GM19452 (cell line): ENCODE results near the gene CNGA3.

Experiments
- ATAC-seq: cut with Tn5 transposase; IDR thresholded peaks from one replicate; pipeline ENCODE4 v1.9.1; 2021; ENCODE audit not compliant: unreplicated experiment

Gene CNGA3

DNA sequence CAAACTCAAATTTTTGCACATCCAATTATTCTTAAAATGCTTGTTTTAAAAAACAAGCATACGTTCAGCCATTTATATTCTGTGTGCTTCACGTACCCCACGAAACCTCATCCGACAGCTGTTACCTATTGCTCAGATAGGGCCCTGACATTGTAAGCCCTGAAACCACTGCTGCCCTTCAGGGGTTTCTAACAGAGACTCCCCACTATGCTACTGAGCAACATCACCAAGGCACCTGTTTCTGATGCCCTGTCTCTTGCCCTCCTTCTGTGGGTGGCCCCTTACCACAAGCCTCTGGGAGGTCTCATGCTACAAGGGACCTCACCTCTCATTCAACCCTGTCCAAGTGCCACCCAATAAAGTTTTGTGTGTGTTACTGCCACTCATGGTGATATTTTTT is 18.5 kb upstream of the CNGA3 start:
- no peak for ATAC-seq

DNA sequence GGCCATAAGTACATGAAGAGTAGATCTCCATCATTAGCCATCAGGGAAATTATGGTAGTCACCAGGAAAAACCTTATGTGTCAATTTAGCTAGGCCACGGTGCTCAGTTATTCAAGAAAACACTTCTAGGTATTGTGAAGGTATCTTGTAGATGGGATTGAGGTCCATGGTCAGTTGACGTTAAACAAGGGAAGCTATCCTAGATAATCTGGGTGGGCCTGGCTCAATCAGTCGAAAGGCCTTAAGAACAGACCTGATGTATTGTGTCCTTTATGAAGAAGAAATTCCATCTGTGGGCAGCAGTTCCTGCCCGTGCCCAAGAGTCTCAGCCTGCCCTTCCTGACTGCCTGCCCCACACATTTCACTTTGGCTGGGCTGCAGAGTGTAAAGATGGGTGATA is 16.7 kb upstream of the CNGA3 start:
- no peak for ATAC-seq

DNA sequence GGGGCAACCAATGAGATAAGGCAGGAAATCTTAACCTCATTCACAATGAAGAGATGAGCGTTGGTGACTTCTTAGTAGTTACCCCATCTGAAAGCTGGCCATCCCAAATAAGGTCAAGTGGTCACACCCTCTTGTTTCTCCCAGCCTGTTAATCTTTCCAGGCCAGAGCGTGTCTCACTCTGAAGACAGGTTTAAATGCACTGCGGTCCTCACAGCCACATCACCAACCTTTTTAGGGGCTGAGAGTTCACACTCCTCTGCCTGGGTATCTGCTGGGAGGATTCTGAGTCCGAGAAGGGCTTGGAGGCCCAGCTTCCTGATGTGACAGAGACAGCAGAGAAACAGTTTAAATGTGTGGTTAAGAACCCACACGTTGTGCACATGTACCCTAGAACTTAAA is 13.3 kb upstream of the CNGA3 start:
- no peak for ATAC-seq

DNA sequence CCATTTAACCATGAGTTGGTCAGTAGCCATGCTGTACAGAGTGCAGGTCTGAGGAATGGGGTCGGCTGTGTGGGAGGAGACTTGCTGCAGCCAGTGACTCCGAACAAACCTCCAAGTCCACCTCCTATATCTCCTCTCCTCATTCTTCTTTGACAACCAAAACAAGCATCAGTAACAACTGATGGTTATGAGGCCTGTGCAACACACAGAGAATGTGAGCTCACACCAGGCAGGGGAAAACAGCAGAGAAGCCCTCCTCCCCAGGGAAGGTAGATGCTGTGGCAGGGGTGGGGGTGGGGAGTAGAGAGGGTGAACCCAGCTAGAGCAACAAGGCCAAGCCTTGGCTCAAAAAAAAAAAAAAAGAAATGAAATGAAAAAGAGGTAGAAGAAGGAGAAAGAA is 12.3 kb upstream of the CNGA3 start:
- no peak for ATAC-seq

DNA sequence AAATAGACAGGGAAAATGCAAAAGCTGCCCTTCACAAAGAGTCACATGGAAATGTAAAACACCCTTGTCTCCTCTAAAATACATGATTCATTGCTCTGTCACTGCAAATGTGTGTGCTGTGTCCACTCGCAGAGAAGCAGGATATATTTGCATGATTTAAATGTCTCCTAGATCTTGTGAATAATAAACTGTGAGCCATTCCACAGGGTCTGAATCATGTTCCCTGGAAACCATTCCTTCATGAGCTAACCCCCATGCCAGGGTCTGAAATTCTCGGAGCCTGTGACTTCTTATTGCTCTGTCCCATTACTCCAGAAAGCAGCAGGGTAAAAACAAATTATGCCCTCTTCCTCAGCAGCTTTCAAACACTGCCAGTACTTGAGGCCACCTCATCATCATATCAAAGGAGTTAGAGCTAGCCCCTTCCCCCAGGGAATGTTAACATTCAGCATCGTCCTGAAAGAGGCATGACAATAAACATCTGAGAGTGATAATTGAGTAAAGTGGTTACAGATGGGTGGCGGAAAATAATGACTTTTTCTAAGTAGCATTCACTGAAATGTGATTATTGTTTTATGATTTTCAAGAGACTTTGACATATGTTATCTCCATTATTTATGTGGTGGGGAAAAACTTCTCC is 11.7 kb upstream of the CNGA3 start:
- ATAC-seq: no peak

DNA sequence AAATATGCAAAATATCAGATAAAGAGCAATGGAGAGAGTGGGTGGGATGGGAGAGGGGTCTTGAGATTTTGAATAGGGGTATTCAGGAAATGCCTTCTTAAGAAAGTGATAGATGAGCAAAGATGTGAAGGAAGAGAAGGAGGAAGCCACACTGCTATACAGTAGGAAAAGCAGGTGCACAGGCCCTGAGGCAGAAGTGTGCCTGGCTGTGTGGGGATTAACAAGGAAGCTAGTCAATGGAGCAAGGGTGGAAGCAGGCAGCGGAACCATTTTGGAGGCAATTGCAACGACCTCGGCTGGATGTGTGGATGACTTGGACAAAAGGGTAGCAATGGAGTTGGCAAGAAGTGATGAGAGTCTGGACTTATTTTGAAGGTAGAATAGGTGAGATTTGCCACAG is 11.0 kb upstream of the CNGA3 start:
- ATAC-seq: no peak

DNA sequence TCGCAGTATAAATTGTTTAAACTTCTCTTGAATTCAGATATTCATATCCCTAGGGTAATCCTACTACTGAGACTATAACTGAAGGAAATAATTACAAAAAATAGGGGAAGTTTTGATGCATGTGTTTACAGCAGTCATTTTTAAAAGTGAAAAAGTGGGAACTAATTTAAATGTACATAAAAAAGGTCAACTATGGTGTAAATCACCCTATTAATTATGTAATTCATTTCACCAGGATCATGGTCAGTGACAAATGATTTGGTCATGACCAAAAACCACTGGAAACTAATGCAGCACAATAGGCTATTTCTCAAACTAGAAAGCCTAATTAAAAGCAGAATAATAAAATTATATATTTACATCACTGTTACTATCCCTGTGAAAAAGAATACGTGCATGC is 5.0 kb upstream of the CNGA3 start:
- no peak for ATAC-seq

DNA sequence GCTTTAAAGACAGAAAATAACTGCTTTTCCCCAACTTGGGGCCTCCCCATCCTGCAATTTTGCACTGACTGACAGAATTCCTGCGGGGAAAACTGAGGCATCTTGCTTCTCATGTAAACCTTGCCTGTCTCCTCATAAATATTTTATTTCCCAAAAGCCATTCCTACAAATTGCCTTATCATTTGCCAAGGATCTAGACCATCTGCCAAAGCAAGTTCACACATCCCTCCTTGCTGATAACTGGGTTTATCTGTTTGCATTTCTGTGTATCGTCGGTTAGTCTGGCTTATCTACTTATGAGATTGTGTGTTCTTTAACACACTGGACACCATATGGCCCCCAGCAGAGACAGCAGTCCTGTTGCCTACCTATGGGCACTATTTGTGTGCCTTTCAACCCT is 3.0 kb upstream of the CNGA3 start:
- no peak for ATAC-seq

DNA sequence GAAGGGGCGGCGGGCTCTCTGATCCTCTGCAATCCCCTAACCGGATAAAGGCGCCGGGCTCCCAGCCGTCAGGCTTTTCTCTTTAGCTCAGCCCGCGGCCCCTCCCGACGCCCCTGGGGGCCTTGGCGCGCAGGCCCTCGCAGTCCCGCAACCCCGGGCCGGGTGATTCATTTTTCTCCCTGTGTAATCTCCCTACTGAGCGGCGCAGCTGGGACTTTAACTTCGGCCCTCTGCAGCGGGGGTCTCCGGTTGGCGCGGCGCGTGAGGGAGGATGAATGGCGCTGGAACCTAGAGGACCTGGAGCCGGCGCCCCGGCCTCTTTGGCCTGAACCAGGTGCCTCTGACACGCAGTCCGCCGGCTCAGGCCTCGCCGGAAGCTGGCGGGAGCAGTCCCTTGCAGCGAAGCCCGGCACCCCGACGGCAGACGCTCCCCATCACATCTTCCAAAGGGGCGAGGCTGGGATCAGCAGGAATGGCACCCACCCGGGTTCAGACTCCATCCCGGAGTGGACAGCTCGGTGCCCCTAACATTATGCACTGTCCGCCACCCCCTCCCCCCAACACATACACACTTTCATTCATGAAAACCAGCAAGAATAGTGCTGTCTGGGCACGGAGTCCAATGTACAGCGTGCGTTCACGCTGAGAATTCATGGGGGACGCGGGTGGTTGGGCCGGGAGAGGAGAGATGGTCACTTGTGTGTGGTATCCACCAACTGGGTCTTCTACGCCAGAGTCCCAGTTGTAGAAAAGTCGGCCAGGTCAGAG is 1.2 kb downstream of the CNGA3 start:
- ATAC-seq: no peak

DNA sequence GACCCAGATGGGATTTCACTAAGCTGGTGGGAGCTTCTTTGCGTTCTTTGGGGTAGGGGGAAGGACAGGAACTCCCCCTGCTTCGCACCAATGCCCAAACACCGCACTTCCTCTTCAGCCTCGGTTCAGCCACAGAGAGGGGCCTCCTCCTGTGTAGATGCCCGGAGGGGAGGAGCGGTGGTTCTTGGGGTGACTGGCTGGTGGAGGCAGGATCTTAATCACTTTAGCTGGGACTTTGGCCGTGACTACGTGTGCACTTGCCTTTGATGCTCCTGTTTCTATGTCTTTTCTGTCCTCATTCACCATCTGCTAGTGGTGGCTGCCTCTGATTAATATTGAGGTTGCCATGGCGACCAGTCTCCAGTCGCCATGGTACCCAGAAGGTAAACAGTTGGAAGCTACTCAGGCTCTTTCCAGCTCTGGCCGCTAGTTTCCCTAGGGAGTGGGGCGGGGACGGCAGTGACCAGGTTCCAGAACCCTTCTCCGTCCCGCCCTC is 1.9 kb downstream of the CNGA3 start:
- ATAC-seq: no peak

DNA sequence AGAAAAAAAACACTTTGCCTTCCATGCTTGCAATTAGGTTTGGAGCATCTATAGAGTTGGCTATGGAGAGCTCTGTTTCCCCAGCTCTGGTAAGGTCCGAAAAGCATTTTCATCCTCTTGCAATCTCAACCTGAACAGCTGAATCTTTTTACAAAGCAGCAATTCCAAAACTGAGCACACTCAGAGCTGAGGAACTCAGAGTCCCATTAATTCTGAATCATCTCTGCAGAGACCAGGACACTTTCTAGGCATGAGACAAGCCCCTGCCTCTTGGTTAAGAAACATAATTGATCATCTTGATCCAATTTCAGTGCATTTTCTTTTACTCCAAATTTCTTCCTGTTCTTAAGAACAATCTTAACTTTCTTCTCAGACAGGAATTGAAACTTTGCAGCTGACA is 4.2 kb downstream of the CNGA3 start:
- ATAC-seq: no peak

DNA sequence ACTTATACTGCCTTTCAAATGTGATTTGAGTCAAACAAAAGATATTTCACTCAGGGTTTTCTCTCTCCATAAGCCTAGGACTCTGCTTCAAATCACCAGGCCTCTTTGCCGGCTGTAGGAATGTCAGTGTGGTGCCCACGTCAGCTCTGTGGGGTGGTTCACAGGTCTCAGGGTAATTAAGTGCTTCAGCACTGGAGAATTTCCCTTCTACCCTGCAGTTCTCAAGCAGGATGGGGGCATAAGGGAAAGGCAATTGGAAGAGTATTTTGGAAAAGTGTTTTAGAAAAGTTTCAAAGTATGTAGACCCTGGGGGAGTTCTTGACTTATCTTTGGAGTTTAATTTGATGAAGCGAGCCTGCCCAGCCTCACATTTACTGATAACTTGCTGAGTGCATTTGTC is 9.6 kb downstream of the CNGA3 start:
- ATAC-seq: no peak

DNA sequence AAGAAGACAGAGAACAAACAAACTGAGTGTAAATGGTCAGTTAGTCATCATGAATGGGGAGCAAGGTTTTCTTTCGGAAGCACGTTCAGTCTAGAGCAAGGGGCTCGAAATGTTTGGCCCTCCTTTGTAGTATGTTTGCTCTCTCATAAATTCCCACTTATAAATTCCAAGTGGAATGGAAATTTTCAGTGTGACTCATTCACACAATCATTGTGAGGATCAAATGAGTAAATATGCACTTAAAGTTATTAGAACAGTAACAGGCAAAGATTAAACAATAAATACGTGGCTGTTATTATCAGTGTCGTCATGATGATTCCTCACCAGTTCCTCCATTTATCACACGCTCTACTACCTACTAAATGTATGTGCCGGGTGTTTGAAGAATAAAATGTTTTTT is 10.5 kb downstream of the CNGA3 start:
- no peak for ATAC-seq

DNA sequence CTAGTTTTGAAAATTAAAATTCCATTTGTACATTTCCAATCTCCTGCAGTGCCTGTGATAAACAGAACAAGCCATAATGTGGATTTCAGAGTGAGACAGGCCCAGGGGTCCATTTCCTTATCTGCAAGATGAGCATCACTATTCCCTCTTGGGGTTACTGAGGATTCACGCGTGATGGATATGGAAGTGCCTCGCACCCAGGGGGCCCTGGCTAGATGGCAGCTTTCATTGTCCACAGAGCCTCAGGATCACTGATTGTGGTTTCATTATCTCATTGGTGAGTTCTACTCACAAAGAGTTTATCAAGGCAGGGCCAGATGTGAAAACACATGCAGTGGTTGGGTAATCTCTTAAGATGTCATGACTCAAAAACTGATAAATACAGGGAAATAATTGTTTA is 11.6 kb downstream of the CNGA3 start:
- ATAC-seq: no peak

DNA sequence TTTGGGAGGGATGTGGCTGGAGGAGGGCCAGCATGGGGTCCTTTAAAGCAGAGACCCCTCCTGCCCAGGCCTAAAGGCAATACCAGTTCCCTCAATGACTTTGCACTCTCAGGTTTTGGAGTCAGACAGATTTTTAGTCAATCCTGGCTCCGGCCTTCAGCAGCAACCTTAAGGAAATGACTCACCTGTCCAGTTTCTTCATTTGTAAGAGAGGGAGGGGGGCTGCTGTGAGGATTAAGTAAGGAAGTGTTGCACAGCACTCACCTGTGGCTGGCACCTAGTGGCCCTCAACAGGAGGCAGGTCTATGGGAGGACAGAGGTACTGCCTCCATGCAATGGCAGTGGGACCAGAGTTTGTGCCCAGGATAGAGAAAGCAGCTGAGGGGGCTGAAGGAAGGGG is 13.7 kb downstream of the CNGA3 start:
- ATAC-seq: no peak

DNA sequence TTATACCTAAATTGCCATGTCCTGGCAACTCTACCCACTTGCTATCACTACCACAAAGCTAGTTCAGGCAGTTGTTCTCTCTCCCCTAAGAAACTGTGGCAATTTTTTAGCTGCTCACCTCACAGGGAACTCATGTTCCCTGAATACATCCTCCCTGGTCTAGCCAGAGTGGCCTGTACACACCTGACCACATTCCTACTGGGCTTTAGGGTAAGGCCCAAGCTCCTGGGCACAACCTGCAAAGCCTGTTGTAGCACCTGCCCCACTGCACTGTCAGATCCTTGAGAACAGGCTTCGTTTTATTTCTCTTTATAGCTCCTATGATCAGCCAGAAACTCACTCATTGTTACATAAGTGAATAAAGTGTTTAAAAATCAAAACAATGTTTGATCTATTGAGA is 21.5 kb downstream of the CNGA3 start:
- no peak for ATAC-seq

DNA sequence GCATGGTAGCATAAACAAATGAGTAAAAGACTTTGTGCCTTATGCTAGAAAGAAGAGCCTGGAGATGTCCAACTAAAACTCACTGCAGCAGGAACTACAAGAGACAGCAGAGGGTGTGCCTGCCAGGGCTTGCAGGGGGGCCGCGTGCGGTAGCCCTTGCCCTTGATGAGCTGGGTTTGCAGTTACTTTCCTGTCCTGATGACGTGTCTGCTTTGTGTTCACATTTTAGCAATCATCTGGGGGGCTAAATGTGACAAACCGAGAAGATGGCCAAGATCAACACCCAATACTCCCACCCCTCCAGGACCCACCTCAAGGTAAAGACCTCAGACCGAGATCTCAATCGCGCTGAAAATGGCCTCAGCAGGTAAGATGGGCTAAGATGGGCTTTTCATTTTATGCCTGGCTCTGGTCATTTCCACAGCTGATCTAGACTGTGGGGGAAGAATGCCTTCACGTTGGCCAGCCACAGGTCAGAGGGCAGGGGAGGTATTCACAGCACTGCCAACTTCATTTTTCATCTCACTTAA is 23.5 kb downstream of the CNGA3 start:
- ATAC-seq: no peak

DNA sequence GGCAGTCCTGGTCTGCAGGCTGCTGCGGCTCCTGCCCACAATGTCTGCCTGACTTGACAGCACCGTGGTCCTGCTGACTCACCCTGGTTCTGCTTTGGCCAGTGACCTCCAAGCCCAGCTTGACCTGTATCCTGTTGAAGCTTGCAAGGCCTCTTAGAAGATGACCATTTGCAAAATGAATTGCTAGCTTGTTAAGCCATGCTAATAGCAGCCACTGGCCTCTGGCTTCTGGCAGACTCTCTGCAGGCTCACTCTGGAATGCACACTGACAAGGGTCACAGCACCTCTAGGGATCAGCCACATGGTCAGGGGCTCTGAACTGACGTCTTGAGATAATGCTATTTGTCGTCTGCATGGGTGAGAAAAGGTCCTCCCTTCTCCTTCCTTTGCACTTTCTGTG is 25.9 kb downstream of the CNGA3 start:
- no peak for ATAC-seq

DNA sequence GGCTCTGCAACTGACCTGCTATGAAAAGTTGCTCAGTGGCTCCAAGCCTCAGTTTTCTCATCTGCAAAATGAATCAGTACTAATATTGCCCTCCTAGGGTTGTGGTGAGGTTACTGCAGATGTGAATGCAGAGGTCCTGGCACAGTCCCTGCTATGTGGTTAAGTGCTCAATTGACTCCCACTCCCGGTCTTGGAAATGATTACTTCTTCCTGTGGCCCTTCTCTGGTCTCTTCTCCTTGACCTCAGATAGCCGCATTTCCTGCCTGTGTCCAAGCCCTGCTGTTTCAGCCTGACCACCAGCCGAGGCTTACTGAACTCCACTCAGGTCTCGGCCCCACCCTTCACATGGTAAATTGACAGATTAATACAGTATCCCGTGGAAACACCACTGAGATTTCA is 26.3 kb downstream of the CNGA3 start:
- no peak for ATAC-seq

DNA sequence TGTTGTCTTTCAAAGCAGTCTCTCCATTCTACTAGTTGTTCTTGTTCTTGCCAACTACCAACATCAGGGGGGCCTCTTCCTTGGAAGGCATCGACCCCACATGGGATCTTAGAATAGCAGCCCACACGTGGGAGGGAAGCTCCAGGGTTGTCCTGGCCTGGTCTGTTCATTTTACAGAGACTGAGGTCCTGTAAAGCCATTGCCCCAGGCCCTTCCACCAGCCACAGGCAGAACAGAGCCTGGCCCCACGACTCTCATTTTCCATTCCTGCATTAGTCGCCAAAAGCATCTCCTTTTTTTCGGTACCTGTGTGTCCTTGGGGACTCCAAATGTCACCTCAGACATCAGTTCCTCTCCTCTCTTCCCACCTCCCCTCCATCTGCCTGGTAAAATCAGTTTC is 28.0 kb downstream of the CNGA3 start:
- no peak for ATAC-seq

DNA sequence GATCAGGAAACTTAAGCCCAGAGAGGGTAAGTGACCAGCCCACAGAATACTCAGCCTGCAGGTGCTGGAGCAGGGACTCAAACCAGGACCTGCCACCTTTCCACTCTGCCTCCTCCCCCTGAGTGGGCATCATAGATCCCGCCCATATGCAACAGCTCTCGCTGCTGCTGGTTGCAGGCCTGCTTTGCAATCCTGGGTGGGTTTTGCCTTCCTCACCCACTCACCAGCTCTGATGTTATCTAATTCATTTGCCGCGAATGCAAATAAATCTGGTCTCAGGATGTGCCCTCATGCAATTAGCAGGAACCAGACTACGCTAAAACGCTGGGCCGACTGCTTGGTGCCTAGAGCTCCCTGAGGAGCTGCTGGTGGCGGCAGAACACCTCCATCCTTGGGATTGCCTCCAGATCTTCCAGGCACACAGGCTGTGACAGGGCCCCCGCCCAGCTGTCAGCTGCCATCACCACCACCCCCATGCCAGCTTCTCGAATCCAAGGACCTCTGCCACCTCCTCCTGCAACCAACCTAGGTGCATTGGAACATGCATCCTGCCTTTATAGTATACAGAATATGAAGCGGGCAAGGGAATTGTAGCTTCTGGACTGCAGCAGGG is 28.8 kb downstream of the CNGA3 start:
- ATAC-seq: no peak

DNA sequence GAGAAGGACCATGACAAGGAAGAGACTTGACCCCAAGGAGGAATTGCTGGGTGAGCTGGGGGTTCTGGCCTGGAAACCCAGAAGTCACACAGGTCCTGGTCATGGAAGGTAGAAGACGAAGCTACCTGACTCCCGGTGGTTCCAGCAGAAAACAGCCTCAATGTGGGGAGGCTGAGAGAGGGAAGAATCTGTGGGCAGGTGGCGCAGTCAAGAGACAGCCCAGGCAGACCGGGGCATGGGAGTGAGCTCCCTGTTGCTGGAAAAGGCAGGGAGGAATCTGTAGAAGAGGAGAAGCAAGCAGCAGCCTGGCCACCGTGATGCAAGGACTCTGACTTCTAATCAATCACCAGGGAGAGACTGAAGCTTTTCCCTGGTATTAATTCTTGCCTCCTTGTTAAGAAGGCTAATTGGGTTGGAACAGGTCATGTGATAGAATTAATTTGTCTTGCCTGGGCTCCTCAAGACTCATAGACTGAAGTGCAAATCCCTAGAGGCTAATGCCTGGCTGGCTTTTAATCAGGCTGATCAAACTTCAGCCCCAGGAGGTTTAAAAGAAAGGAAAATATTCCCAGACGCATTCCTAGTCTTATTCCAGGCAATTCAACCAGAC is 30.1 kb downstream of the CNGA3 start:
- no peak for ATAC-seq
